ENCODE measurements around the gene PIK3R2. TPM values are rescaled to one million over a fixed set of nuclear protein-coding genes. Genes with fewer than 3 reads are reported as not detected.
A peak's percentile ranks its signal among the peaks of the same experiment; 100 is the strongest.

PIK3R2 gene
- total RNA-seq, 4 donors from 2014 or later = 8.3 to 39.4 (median 32.2) TPM

GRCh38 chr19:18197941-18198340 lies 45.0 kb downstream of the PIK3R2 start:
- no peak overlapping the region for H3K4me3 ChIP-seq (ENCODE audit: low read depth, poor library complexity, severe bottlenecking)
- DNase-seq (ENCODE audit: low spot score in 2 of 2) = no peak
- TF ChIP-seq POLR2A (IDR thresholded peaks at IDR 0.05) (no peak), CTCF (IDR thresholded peaks at IDR 0.05) (no peak)
- WGBS, 2 donors = 67 to 73% methylated on average over 6 of the region's 6 CpGs
- intact Hi-C loops (cut with DNase I; ENCODE audit: low total_unique reads) = no loop called here

GRCh38 chr19:18198374-18198773 lies 45.4 kb downstream of the PIK3R2 start:
- no peak for DNase-seq (ENCODE audit: low spot score in 2 of 2)
- TF ChIP-seq CTCF (IDR thresholded peaks at IDR 0.05) (no peak), POLR2A (IDR thresholded peaks at IDR 0.05) (no peak)
- intact Hi-C loops (cut with DNase I; ENCODE audit: low total_unique reads) = no loop called here
- H3K4me3 ChIP-seq (ENCODE audit: low read depth, poor library complexity, severe bottlenecking) = no peak overlapping the region
- 89 to 91% methylated on average over 6 of the region's 6 CpGs for WGBS, 2 donors

- intact Hi-C loops (cut with DNase I; ENCODE audit: low total_unique reads) = no loop called here
- H3K4me3 ChIP-seq (ENCODE audit: low read depth, poor library complexity, severe bottlenecking) = no peak overlapping the region
- WGBS, 2 donors = 83 to 84% methylated on average over 24 of the region's 24 CpGs
Observed at GRCh38 chr19:18202397-18202777, 49.4 kb downstream of the PIK3R2 start.

GRCh38 chr19:18202778-18203407 lies 49.9 kb downstream of the PIK3R2 start:
- no peak for TF ChIP-seq POLR2A (IDR thresholded peaks at IDR 0.05)
- no peak for TF ChIP-seq CTCF (IDR thresholded peaks at IDR 0.05)
- H3K4me3 ChIP-seq (ENCODE audit: low read depth, poor library complexity, severe bottlenecking) = peak overlapping the region; percentile 36
- 4 to 14% methylated on average over 11 to 21 of the region's 32 CpGs for WGBS, 2 donors
- DNase-seq (ENCODE audit: low spot score in 2 of 2) = peak in 1 of 2 donors; percentile 34
- intact Hi-C loops (cut with DNase I; ENCODE audit: low total_unique reads) = no loop called here

More at GRCh38 chr19:18202397-18202777, 49.4 kb downstream of the PIK3R2 start:
- DNase-seq (ENCODE audit: low spot score in 2 of 2) = no peak
- TF ChIP-seq CTCF (IDR thresholded peaks at IDR 0.05) (no peak), POLR2A (IDR thresholded peaks at IDR 0.05) (no peak)

- intact Hi-C loops (cut with DNase I; ENCODE audit: low total_unique reads) = no loop called here
- no peak for DNase-seq (ENCODE audit: low spot score in 2 of 2)
- WGBS, 2 donors = 0 to 1% methylated on average over 7 to 34 of the region's 38 CpGs
- TF ChIP-seq POLR2A (IDR thresholded peaks at IDR 0.05) (no peak), CTCF (IDR thresholded peaks at IDR 0.05) (no peak)
- peak overlapping the region; percentile 36 for H3K4me3 ChIP-seq (ENCODE audit: low read depth, poor library complexity, severe bottlenecking)
Observed at GRCh38 chr19:18203408-18203862, 50.5 kb downstream of the PIK3R2 start.
